ENCODE measurements around the gene ADGRL1.
A peak's percentile ranks its signal among the peaks of the same experiment; 100 is the strongest.
"Not testable (repeated sequence)": the region's sequence is repeated elsewhere in the genome, so short reads cannot be mapped to it uniquely, and the experiment has no call there.

ADGRL1 gene

DNA sequence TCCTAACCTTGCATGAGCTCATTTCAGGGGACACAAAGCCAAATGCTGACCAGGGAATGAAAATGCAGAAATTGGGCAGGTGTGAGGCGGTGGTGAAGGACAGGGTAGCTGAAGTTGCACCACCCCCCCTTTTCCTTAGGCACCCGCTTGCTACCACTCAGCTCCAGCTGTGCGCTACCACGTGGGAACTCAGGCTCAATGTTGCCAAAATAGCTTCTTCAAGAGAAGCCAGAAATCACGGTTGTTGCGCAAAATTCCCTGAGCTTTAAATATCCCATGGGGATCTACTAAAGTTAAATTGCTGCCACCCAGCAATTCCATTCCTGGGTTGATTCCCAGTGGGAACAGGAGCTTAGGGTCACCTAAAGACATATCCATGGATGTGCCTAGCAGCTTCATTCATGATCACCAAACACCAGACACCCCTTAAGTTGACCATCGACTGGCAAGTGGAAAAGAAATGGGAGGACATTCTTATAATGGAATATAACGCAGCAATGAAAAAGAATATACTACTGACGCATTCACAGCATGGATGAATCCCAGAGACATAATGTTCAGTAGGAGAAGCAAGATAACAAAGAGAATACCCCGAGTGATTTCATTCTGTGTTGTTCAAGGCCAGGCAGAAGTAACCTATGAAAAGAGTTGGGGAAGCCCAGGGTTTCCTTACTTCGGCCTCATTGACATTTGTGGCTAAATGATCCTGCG lies 12.8 kb upstream of the ADGRL1 start:
- DNase-seq (ENCODE audit: low read depth, low spot score) = no peak
- no peak overlapping the region for H3K4me3 ChIP-seq (ENCODE audit: low read length)
- H3K4me1 ChIP-seq (ENCODE audit: control insufficient read depth, insufficient read depth, low read length) = no peaks in the 10 kb centered on the region
- H3K27ac ChIP-seq (ENCODE audit: low read length) = no peak overlapping the region
- H3K9me3 ChIP-seq (ENCODE audit: control insufficient read depth, insufficient read depth, low read length) = no peaks in the 10 kb centered on the region
- H3K27me3 ChIP-seq (ENCODE audit: control insufficient read depth, insufficient read depth, low read length) = no peaks in the 10 kb centered on the region
- H3K36me3 ChIP-seq (ENCODE audit: control insufficient read depth, insufficient read depth, low read length) = no peaks in the 10 kb centered on the region
- WGBS (ENCODE audit: insufficient coverage, insufficient read length) = no CpG with 5 or more reads among the region's 12 CpGs

DNA sequence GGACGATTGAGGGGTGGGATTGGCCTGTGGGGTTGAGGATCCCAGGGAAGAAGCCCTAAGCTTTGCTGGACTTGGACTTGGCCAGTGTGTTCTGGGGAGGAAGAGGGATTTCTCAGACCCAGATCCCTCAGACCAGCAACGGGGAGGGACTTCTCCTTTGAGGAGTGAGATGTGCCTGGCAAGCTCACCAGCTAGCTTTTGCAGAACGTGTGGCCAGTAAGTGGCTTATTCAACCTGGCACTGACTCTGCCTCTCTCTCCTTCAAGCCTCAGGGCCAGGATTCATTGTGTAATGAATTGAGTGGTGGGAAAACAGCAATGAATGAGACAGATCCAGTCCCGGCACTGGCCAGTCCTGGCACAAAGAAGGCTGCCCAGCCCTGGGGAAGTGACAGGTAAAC lies 11.9 kb upstream of the ADGRL1 start:
- no CpG with 5 or more reads among the region's 4 CpGs for WGBS (ENCODE audit: insufficient coverage, insufficient read length)
- H3K36me3 ChIP-seq (ENCODE audit: control insufficient read depth, insufficient read depth, low read length); H3K4me1 ChIP-seq (ENCODE audit: control insufficient read depth, insufficient read depth, low read length); DNase-seq (ENCODE audit: low read depth, low spot score); H3K27me3 ChIP-seq (ENCODE audit: control insufficient read depth, insufficient read depth, low read length); H3K4me3 ChIP-seq (ENCODE audit: low read length); H3K9me3 ChIP-seq (ENCODE audit: control insufficient read depth, insufficient read depth, low read length); H3K27ac ChIP-seq (ENCODE audit: low read length): not testable (repeated sequence)

DNA sequence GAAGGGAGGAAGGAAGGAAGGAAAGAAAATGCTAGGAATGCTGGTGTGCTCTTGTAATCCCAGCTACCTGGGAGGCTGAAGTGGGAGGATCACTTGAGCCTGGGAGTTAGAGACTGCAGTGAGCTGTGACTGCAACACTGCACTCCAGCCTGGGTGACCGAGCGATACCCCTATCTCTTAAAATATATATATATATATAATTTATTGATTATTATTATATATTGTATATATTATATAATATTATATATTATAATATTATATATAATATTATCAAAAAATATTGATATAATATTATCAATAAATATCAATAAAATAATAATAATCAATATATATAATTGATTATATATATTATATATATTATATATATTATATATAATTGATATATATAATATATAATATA lies 8.6 kb upstream of the ADGRL1 start:
- Histone ChIP-seq H3K27ac (ENCODE audit: low read length) (no peak overlapping the region), H3K4me1 (ENCODE audit: control insufficient read depth, insufficient read depth, low read length) (peaks cover 2% of the 10 kb centered on the region; the same call in 1 of the 2 replicates), H3K9me3 (ENCODE audit: control insufficient read depth, insufficient read depth, low read length) (no peaks in the 10 kb centered on the region), H3K36me3 (ENCODE audit: control insufficient read depth, insufficient read depth, low read length) (no peaks in the 10 kb centered on the region), H3K27me3 (ENCODE audit: control insufficient read depth, insufficient read depth, low read length) (no peaks in the 10 kb centered on the region), H3K4me3 (ENCODE audit: low read length) (no peak overlapping the region)
- DNase-seq (ENCODE audit: low read depth, low spot score) = no peak
- no CpG with 5 or more reads among the region's 2 CpGs for WGBS (ENCODE audit: insufficient coverage, insufficient read length)

DNA sequence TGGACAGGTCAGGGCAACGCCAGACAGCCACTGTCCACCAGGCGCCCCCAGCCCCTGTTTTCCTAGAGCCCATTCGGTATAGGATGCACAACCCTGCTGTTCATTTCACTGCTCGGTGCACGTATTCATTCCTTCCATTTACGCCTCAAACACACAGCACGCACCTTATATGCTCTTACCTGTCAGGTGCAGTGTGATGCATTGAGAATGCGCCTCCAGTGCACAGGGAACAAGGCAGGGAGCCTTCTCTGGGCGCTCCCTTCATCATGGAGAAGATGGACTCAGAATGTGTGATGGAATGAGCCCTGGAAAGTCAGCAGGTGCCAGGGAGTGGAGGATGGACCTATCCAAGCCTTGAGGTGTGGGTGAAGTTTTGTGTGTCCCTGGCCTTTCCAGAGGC lies 4.2 kb upstream of the ADGRL1 start:
- not testable (repeated sequence) for H3K27ac ChIP-seq (ENCODE audit: low read length); H3K9me3 ChIP-seq (ENCODE audit: control insufficient read depth, insufficient read depth, low read length)

DNA sequence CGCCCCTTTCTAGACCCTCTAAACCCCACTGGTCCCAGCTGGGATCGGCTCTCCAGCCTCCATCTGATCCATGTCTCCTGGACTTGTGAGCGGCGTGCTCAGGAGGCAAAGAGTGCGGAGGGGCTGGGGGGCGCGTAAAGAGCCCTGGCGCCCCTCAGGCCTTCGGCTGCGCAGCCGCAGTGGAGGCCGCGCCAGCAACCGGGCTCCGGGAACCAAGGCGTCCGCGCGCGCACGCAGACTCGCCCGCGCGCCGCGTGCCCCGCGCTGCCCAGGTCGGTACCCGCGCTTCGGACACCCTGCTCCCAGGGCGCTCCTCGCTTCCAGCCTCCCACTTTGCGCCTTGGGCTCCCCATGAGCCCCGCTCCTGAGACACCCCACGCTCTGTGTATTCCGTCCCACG lies 3.4 kb upstream of the ADGRL1 start:
- H3K36me3 ChIP-seq (ENCODE audit: control insufficient read depth, insufficient read depth, low read length); DNase-seq (ENCODE audit: low read depth, low spot score); H3K9me3 ChIP-seq (ENCODE audit: control insufficient read depth, insufficient read depth, low read length); H3K27ac ChIP-seq (ENCODE audit: low read length); H3K27me3 ChIP-seq (ENCODE audit: control insufficient read depth, insufficient read depth, low read length); H3K4me1 ChIP-seq (ENCODE audit: control insufficient read depth, insufficient read depth, low read length): not testable (repeated sequence)
- peak overlapping the region; percentile 35; the same call in 1 of the 2 replicates for H3K4me3 ChIP-seq (ENCODE audit: low read length)
- WGBS (ENCODE audit: insufficient coverage, insufficient read length) = no CpG with 5 or more reads among the region's 40 CpGs

More for the DNA sequence above, 4.2 kb upstream of the ADGRL1 start:
- WGBS (ENCODE audit: insufficient coverage, insufficient read length) = no CpG with 5 or more reads among the region's 9 CpGs
- not testable (repeated sequence) for DNase-seq (ENCODE audit: low read depth, low spot score); H3K4me1 ChIP-seq (ENCODE audit: control insufficient read depth, insufficient read depth, low read length); H3K36me3 ChIP-seq (ENCODE audit: control insufficient read depth, insufficient read depth, low read length); H3K4me3 ChIP-seq (ENCODE audit: low read length); H3K27me3 ChIP-seq (ENCODE audit: control insufficient read depth, insufficient read depth, low read length)

DNA sequence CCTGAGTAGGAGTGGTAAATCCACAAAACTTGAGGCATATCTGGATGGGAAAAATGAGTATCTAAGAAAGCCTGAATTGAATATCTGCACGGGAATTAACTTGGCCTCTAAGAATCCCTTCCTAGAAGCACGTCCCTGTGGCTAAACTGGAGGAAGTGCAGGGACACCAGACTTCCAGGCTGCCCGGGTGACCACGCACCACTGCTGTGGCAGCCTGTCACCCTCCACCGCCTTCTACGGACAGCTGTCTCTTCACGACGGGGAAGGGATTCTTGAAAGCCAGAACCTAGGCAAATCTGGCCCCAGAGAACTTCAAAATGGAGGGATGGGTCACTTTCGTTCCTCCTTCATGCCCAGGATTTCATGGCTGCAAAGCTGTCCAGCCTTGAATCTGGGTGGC lies 2.5 kb upstream of the ADGRL1 start:
- H3K27ac ChIP-seq (ENCODE audit: low read length); H3K27me3 ChIP-seq (ENCODE audit: control insufficient read depth, insufficient read depth, low read length); H3K36me3 ChIP-seq (ENCODE audit: control insufficient read depth, insufficient read depth, low read length); DNase-seq (ENCODE audit: low read depth, low spot score); H3K4me1 ChIP-seq (ENCODE audit: control insufficient read depth, insufficient read depth, low read length); H3K9me3 ChIP-seq (ENCODE audit: control insufficient read depth, insufficient read depth, low read length); H3K4me3 ChIP-seq (ENCODE audit: low read length): not testable (repeated sequence)
- WGBS (ENCODE audit: insufficient coverage, insufficient read length) = no CpG with 5 or more reads among the region's 9 CpGs

DNA sequence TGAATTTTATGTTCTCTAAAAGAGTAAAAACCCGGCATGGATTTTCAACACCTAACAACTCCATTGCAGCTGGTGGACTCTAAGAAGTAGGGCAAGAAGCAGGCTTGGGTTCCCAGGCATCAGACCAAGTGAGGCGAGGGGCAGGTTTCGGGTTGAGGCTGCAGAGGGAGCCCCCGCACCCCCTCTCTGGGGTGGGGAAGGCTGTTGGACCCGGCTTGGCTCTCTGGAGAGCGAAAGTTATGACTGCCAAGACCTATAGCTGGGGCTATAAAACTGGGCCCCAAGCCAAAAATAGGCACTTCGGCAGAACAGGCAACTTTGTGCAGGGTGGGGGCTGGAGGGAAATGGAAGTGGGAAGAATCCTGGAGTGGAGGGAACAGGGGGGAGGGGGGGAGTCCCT lies 1.8 kb upstream of the ADGRL1 start:
- not testable (repeated sequence) for DNase-seq (ENCODE audit: low read depth, low spot score); H3K9me3 ChIP-seq (ENCODE audit: control insufficient read depth, insufficient read depth, low read length); H3K27me3 ChIP-seq (ENCODE audit: control insufficient read depth, insufficient read depth, low read length); H3K36me3 ChIP-seq (ENCODE audit: control insufficient read depth, insufficient read depth, low read length); H3K27ac ChIP-seq (ENCODE audit: low read length); H3K4me1 ChIP-seq (ENCODE audit: control insufficient read depth, insufficient read depth, low read length)
- H3K4me3 ChIP-seq (ENCODE audit: low read length) = peak overlapping the region; percentile 97; the same call in 1 of the 2 replicates
- no CpG with 5 or more reads among the region's 7 CpGs for WGBS (ENCODE audit: insufficient coverage, insufficient read length)

DNA sequence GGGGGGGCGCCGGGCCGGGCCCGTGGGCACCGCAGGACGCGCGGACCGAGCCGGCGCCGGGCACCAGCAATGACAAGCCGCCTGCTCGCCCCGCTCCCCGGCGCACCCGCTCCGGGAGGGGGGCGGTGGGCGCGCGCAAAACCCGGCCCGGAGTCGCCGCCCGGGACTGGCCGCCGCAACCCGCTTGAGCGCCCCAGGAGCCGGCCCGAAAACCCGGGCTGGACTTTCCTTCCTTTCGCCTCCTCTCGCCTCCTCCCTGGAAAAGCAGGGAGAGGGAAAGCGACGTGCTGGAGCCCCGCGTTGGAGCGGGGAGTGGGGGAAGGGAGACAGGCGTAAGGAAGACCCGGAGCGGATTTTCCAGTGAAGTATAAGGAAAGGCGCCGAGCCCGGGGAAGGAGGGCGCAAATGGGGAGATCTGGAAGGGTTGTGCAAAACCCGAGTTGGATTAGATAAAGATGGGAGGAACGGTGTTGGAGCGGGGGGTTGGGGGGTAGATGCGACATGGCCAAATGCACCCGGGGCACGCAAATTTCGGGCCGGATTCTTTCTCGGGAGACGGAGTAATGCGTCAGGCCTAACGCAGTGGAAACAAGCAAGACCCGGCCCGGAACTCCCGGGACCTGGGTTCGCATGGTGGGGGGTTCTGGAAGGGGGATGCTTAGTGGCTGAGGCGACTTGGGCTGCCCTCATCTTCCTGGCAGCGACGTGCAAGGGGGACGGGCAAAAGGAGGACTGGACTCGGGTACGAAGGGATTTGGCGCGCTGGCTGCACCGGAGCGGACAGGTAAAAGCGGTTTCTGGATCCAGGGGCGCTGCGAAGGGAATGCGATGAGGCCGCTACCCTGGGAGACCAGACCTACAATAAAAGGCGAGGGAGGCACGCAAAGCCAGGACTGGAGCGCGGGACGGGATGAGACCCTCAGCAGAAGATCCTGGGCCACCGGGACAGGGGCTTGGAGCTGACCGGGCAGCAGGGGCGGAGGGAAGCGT lies 1.1 kb upstream of the ADGRL1 start:
- not testable (repeated sequence) for H3K36me3 ChIP-seq (ENCODE audit: control insufficient read depth, insufficient read depth, low read length); H3K27ac ChIP-seq (ENCODE audit: low read length); H3K4me1 ChIP-seq (ENCODE audit: control insufficient read depth, insufficient read depth, low read length); H3K27me3 ChIP-seq (ENCODE audit: control insufficient read depth, insufficient read depth, low read length); H3K9me3 ChIP-seq (ENCODE audit: control insufficient read depth, insufficient read depth, low read length)
- peak; percentile 84 for DNase-seq (ENCODE audit: low read depth, low spot score)
- H3K4me3 ChIP-seq (ENCODE audit: low read length) = peak overlapping the region; percentile 97; the same call in 1 of the 2 replicates
- no CpG with 5 or more reads among the region's 89 CpGs for WGBS (ENCODE audit: insufficient coverage, insufficient read length)

DNA sequence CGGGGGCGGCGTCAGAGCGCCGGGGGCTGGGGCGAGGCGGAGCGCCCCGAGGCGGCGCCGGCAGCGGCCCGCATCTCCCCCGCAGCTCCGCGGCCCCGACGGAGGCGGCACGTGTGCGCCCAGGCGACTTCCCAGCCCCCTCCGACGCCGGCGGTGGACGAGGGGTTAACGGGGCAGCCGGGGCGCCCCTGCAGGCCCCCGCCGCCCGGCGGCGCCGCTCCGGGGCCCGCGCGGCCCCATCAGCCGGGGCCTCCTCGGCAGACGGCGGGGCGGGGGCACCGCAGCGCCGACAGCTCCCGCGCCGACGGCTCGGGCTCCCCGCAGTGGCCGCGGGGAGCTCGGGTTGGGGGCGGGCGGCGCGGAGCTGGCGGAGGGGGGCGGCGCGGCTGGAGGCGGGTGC lies 339 bp upstream of the ADGRL1 start:
- peak overlapping the region; percentile 97; the same call in 1 of the 2 replicates for H3K4me3 ChIP-seq (ENCODE audit: low read length)
- not testable (repeated sequence) for DNase-seq (ENCODE audit: low read depth, low spot score); H3K36me3 ChIP-seq (ENCODE audit: control insufficient read depth, insufficient read depth, low read length); H3K27ac ChIP-seq (ENCODE audit: low read length); H3K9me3 ChIP-seq (ENCODE audit: control insufficient read depth, insufficient read depth, low read length); H3K4me1 ChIP-seq (ENCODE audit: control insufficient read depth, insufficient read depth, low read length); H3K27me3 ChIP-seq (ENCODE audit: control insufficient read depth, insufficient read depth, low read length)
- no CpG with 5 or more reads among the region's 67 CpGs for WGBS (ENCODE audit: insufficient coverage, insufficient read length)

DNA sequence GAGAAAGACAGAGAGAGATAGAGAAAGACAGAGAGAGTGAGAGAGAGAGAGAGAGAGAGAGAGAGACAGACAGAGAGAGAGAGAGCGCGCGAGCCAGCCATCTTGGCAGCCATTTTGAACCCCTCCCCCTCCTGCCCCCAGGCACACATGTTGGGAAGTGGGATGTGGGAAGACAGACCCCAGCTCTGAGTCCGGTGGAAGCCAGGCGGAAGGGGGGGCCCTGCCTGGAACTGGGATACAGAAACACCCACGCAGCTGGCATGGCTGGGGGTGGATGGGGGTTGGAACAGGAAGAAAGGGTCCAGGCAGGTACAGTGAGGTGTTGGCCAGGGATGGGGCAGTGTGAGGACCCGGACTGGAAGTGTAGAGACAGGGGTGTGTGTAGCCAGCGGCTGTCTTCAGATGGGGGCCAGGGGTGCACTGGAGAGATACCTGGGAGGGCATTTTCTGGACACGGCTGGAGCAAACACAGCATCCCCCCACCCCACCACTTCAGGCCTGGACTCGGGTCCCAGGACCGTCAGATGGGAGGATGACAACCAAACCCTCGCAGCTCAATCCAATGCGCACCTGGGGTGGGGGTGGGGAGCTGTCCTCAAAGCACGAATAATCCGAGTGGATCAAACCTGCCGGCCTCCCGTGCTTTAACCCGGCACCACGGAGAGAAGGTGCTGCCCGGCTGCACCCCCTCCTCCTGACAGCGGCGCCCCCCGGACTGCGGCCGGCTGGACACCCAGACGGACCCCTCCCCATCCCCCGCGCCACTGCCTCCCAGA lies 1.1 kb downstream of the ADGRL1 start:
- not testable (repeated sequence) for H3K27ac ChIP-seq (ENCODE audit: low read length)

More for the DNA sequence above, 1.1 kb downstream of the ADGRL1 start:
- H3K9me3 ChIP-seq (ENCODE audit: control insufficient read depth, insufficient read depth, low read length); H3K4me1 ChIP-seq (ENCODE audit: control insufficient read depth, insufficient read depth, low read length); H3K36me3 ChIP-seq (ENCODE audit: control insufficient read depth, insufficient read depth, low read length); DNase-seq (ENCODE audit: low read depth, low spot score); H3K27me3 ChIP-seq (ENCODE audit: control insufficient read depth, insufficient read depth, low read length): not testable (repeated sequence)
- WGBS (ENCODE audit: insufficient coverage, insufficient read length) = no CpG with 5 or more reads among the region's 28 CpGs
- H3K4me3 ChIP-seq (ENCODE audit: low read length) = peak overlapping the region; percentile 97; the same call in 1 of the 2 replicates

Measured in iPS DF 6.9 (cell line).